Mucosa of rectum (tissue), 2 donors: ENCODE data around the gene TRABD2B.

Experiments
- H3K27ac ChIP-seq, 2 donors: one replicate each; pipeline ENCODE4 v1.7.0; 2013; ENCODE audit warnings: inconsistent platforms in 2 of 2, low read depth in 2 of 2, low read length in 2 of 2
- H3K27me3 ChIP-seq, 2 donors: one replicate each; pipeline ENCODE4 v1.7.0; 2013; ENCODE audit warnings: low read length in 2 of 2; ENCODE audit not compliant: control insufficient read depth in 2 of 2, insufficient read depth in 2 of 2
- H3K36me3 ChIP-seq, 2 donors: one replicate each; pipeline ENCODE4 v1.7.0; 2013; ENCODE audit warnings: low read length in 2 of 2; ENCODE audit not compliant: control insufficient read depth in 2 of 2, insufficient read depth in 2 of 2
- H3K4me1 ChIP-seq, 2 donors: one replicate each; pipeline ENCODE4 v1.7.0; 2013; ENCODE audit warnings: low read length in 2 of 2, mild to moderate bottlenecking in 1 of 2; ENCODE audit not compliant: control insufficient read depth in 2 of 2, insufficient read depth in 2 of 2
- H3K4me3 ChIP-seq, 2 donors: one replicate each; pipeline ENCODE4 v1.7.0; 2013; ENCODE audit warnings: low read length in 2 of 2
- H3K9ac ChIP-seq, 2 donors: one replicate each; pipeline ENCODE4 v1.7.0; 2013; ENCODE audit warnings: low read length in 2 of 2, low read depth in 1 of 2, mild to moderate bottlenecking in 1 of 2
- H3K9me3 ChIP-seq, 2 donors: one replicate each; pipeline ENCODE4 v1.7.0; 2013; ENCODE audit warnings: low read length in 2 of 2; ENCODE audit not compliant: control insufficient read depth in 2 of 2
- donor health status: healthy.
- donor health status: Normal muscosa, but diverticular disease.

Gene TRABD2B

GRCh38 chr1:47951545-47952235 is 45.5 kb downstream of the TRABD2B start:
- Histone ChIP-seq H3K9ac (no peak overlapping the region), H3K27ac (no peak overlapping the region)

GRCh38 chr1:47951026-47951425 is 46.2 kb downstream of the TRABD2B start:
- H3K27me3 ChIP-seq, result no peaks in the 10 kb centered on the region
- no peak overlapping the region for H3K4me3 ChIP-seq
- H3K27ac ChIP-seq, result no peak overlapping the region
- no peak overlapping the region for H3K9ac ChIP-seq
- no peaks in the 10 kb centered on the region for H3K36me3 ChIP-seq
- H3K9me3 ChIP-seq, result no peaks in the 10 kb centered on the region
- H3K4me1 ChIP-seq, result no peaks in the 10 kb centered on the region

More at GRCh38 chr1:47951545-47952235, 45.5 kb downstream of the TRABD2B start:
- no peaks in the 10 kb centered on the region for H3K27me3 ChIP-seq
- H3K36me3 ChIP-seq, result no peaks in the 10 kb centered on the region
- H3K9me3 ChIP-seq, result no peaks in the 10 kb centered on the region
- no peak overlapping the region for H3K4me3 ChIP-seq
- no peaks in the 10 kb centered on the region for H3K4me1 ChIP-seq

- Histone ChIP-seq H3K27me3 (no peaks in the 10 kb centered on the region), H3K4me1 (no peaks in the 10 kb centered on the region), H3K36me3 (no peaks in the 10 kb centered on the region), H3K27ac (no peak overlapping the region), H3K4me3 (no peak overlapping the region), H3K9ac (no peak overlapping the region), H3K9me3 (no peaks in the 10 kb centered on the region)
Measured at GRCh38 chr1:47950471-47950870, 46.7 kb downstream of the TRABD2B start.

- no peak overlapping the region for H3K4me3 ChIP-seq
- H3K9ac ChIP-seq, result no peak overlapping the region
- no peaks in the 10 kb centered on the region for H3K27me3 ChIP-seq
- no peaks in the 10 kb centered on the region for H3K9me3 ChIP-seq
- no peaks in the 10 kb centered on the region for H3K36me3 ChIP-seq
- no peaks in the 10 kb centered on the region for H3K4me1 ChIP-seq
- no peak overlapping the region for H3K27ac ChIP-seq
Measured at GRCh38 chr1:47948126-47948525, 49.1 kb downstream of the TRABD2B start.

- H3K27ac ChIP-seq, result no peak overlapping the region
- no peaks in the 10 kb centered on the region for H3K9me3 ChIP-seq
- H3K27me3 ChIP-seq, result no peaks in the 10 kb centered on the region
- no peaks in the 10 kb centered on the region for H3K4me1 ChIP-seq
- H3K9ac ChIP-seq, result no peak overlapping the region
- H3K36me3 ChIP-seq, result no peaks in the 10 kb centered on the region
- H3K4me3 ChIP-seq, result no peak overlapping the region
Measured at GRCh38 chr1:47947531-47947930, 49.7 kb downstream of the TRABD2B start.

- no peak overlapping the region for H3K27ac ChIP-seq
- H3K27me3 ChIP-seq, result no peaks in the 10 kb centered on the region
- H3K4me3 ChIP-seq, result no peak overlapping the region
- no peaks in the 10 kb centered on the region for H3K36me3 ChIP-seq
- peaks cover 0 to 4% of the 10 kb centered on the region in 2 donors for H3K4me1 ChIP-seq
- no peaks in the 10 kb centered on the region for H3K9me3 ChIP-seq
- H3K9ac ChIP-seq, result no peak overlapping the region
Measured at GRCh38 chr1:47944561-47944960, 52.6 kb downstream of the TRABD2B start.

- Histone ChIP-seq H3K27ac (no peak overlapping the region), H3K4me3 (no peak overlapping the region), H3K9ac (no peak overlapping the region), H3K27me3 (no peaks in the 10 kb centered on the region), H3K4me1 (peaks cover 0 to 4% of the 10 kb centered on the region in 2 donors), H3K36me3 (no peaks in the 10 kb centered on the region), H3K9me3 (no peaks in the 10 kb centered on the region)
Measured at GRCh38 chr1:47942240-47942629, 55.0 kb downstream of the TRABD2B start.

GRCh38 chr1:47941609-47942239 is 55.5 kb downstream of the TRABD2B start:
- H3K27ac ChIP-seq, result no peak overlapping the region
- H3K27me3 ChIP-seq, result no peaks in the 10 kb centered on the region
- H3K9ac ChIP-seq, result no peak overlapping the region
- peaks cover 0 to 4% of the 10 kb centered on the region in 2 donors for H3K4me1 ChIP-seq
- H3K9me3 ChIP-seq, result no peaks in the 10 kb centered on the region
- no peaks in the 10 kb centered on the region for H3K36me3 ChIP-seq
- no peak overlapping the region for H3K4me3 ChIP-seq

GRCh38 chr1:47940779-47941178 is 56.4 kb downstream of the TRABD2B start:
- Histone ChIP-seq H3K4me1 (peaks cover 0 to 4% of the 10 kb centered on the region in 2 donors), H3K27ac (no peak overlapping the region), H3K9ac (no peak overlapping the region), H3K4me3 (no peak overlapping the region), H3K36me3 (no peaks in the 10 kb centered on the region), H3K27me3 (no peaks in the 10 kb centered on the region), H3K9me3 (no peaks in the 10 kb centered on the region)

- Histone ChIP-seq H3K4me3 (no peak overlapping the region), H3K36me3 (no peaks in the 10 kb centered on the region), H3K27ac (no peak overlapping the region), H3K27me3 (no peaks in the 10 kb centered on the region), H3K9ac (no peak overlapping the region), H3K9me3 (no peaks in the 10 kb centered on the region), H3K4me1 (peaks cover 0 to 4% of the 10 kb centered on the region in 2 donors)
Measured at GRCh38 chr1:47940326-47940725, 56.9 kb downstream of the TRABD2B start.
